Measurements from ENCODE around the gene ATP4B.

Gene ATP4B

DNA sequence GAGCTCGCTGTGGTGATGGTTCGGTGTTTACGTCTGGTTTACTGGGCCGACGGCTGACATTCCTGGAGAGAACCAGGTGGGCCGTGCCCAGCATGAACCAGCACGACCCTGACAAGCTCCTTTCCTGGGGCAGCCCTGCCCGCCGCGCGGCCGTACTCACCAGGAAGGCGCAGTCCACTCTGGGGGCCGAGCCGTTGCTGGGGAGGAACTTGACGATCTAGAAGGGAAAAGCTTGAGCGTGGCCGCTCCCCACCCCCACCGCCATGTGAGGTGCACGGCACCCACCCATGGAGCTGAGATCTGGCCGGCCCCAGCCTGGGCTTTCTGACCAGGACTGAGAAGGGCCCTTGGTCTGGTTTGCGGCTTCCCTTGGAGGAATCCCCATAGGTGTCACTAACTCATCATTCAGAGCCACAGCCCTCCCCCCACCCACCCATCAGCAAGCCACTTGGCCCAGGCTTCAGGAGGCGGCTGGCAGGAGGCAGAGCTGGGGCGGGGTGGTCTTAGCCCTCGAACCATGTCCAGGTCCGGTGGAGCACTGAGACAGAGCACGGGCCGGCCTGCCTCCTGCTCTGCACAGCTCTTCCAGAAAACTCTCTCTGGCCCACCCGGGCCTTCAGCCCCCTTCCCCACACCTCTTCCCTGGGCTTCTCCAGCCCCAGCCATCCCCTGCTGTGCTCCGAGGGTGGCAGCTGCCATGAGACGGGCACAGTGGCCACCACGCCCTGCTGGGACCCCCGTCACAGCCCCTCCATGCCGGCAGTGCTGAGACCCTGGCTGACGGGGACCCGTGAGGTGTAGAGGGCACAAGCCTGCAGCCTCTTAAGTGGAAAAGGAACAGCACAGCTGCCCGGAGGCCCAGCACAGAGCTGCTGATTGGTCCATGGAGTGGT, 6.2 kb downstream of the ATP4B start:
- no peak for TF ChIP-seq CTCF (IDR thresholded peaks at IDR 0.05)
- no peak overlapping the region for H3K27ac ChIP-seq
- no peak overlapping the region for H3K4me3 ChIP-seq
- peak; percentile 64 for DNase-seq (ENCODE audit: low spot score)

DNA sequence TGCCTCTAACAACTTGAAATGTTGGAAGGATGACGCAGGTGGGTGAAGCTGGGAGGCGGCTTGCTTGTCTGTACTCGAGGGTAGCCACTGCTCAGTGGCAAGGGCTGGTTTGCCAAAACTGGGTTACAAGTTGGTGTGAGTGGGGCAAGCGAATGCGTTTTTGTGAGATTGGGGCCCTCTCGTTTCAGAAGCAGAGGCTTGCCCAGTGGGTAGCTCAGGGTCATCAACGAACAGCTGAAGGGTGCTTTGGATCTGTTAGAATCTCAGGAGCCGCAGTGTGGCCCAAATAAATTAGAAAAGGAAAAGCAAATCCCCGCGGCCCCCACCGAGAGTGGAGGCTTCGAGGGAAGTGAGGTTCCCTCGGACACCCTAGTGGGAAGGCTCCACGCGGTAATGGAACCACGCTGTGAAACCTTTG, 7.3 kb downstream of the ATP4B start:
- DNase-seq (ENCODE audit: low spot score) = peak; percentile 36
- no peak for TF ChIP-seq CTCF (IDR thresholded peaks at IDR 0.05)
- H3K4me3 ChIP-seq = no peak overlapping the region
- H3K27ac ChIP-seq = no peak overlapping the region

GRCh38 chr13:113650275-113650674, 7.7 kb downstream of the ATP4B start:
- no peak for TF ChIP-seq CTCF (IDR thresholded peaks at IDR 0.05)
- DNase-seq (ENCODE audit: low spot score) = peak; percentile 45
- H3K27ac ChIP-seq = no peak overlapping the region
- H3K4me3 ChIP-seq = no peak overlapping the region

- H3K4me3 ChIP-seq = no peak overlapping the region
- DNase-seq (ENCODE audit: low spot score) = peak; percentile 21
- H3K27ac ChIP-seq = no peak overlapping the region
- TF ChIP-seq CTCF (IDR thresholded peaks at IDR 0.05) = no peak
These were observed 8.8 kb downstream of the ATP4B start for GRCh38 chr13:113649212-113649611.

DNA sequence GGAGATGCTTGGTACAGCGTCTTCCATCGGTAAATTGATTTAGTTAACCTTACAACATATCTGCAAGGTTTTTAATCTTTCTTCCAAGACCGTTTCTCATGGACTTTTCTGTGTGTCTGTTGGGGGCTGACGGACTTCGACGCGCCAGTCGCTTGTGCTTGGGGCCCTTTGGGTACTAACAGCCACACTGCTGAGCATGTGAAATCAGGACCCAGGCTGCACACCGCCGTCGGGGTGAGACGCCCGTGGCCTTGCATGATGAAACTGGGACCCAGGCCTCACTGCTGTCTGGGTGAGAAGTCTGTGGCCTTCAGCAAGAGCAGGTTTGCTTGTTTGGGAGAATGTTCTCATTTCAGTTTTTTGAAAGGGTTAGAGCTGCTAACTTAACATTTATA, 9.8 kb downstream of the ATP4B start:
- H3K27ac ChIP-seq = no peak overlapping the region
- peak; percentile 28 for DNase-seq (ENCODE audit: low spot score)
- no peak for TF ChIP-seq CTCF (IDR thresholded peaks at IDR 0.05)
- H3K4me3 ChIP-seq = no peak overlapping the region

GRCh38 chr13:113647351-113648215, 10.4 kb downstream of the ATP4B start:
- DNase-seq (ENCODE audit: low spot score) = peak; percentile 90
- H3K4me3 ChIP-seq = no peak overlapping the region
- peak overlapping the region; percentile 23 to 40 for H3K27ac ChIP-seq
- no peak for TF ChIP-seq CTCF (IDR thresholded peaks at IDR 0.05)

All from coronary artery (tissue), 2 donors.